ENCODE measurements around the gene PNLDC1.

The PNLDC1 gene

GRCh38 chr6:159853754-159854153, 53.7 kb downstream of the PNLDC1 start:
- H3K27me3 ChIP-seq (replicated peaks; ENCODE audit: insufficient read depth, low read length): no peaks in the 10 kb centered on the region
- no peak overlapping the region for H3K4me2 ChIP-seq (ENCODE audit: low read depth, low read length)
- no peaks in the 10 kb centered on the region for H3K9me3 ChIP-seq (replicated peaks; ENCODE audit: insufficient read depth, low read length)
- TF ChIP-seq CTCF (IDR thresholded peaks at IDR 0.05; ENCODE audit: low read length): no peak
- H3K79me2 ChIP-seq (ENCODE audit: low read length): no peaks in the 10 kb centered on the region
- no peak for DNase-seq
- no peak overlapping the region for H3K27ac ChIP-seq (ENCODE audit: low read length)
- no peaks in the 10 kb centered on the region for H3K36me3 ChIP-seq (replicated peaks; ENCODE audit: insufficient read depth, low read length)
- no peaks in the 10 kb centered on the region for H3F3A ChIP-seq (ENCODE audit: insufficient read depth, low read length)
- H3K4me3 ChIP-seq (ENCODE audit: low read length): no peak overlapping the region
- no peaks in the 10 kb centered on the region for H3K9me2 ChIP-seq (replicated peaks; ENCODE audit: insufficient read depth, low read length)
- no peak overlapping the region for H2AFZ ChIP-seq (ENCODE audit: low read length)
- no peaks in the 10 kb centered on the region for H3K4me1 ChIP-seq (ENCODE audit: low read length)
- H4K20me1 ChIP-seq (ENCODE audit: insufficient read depth, low read length): no peaks in the 10 kb centered on the region
- H3K9ac ChIP-seq (ENCODE audit: low read length): no peak overlapping the region

GRCh38 chr6:159854959-159855358, 54.9 kb downstream of the PNLDC1 start:
- Histone ChIP-seq H3K27ac (ENCODE audit: low read length) (no peak overlapping the region), H3K9ac (ENCODE audit: low read length) (no peak overlapping the region), H4K20me1 (ENCODE audit: insufficient read depth, low read length) (no peaks in the 10 kb centered on the region), H3K79me2 (ENCODE audit: low read length) (no peaks in the 10 kb centered on the region), H3K36me3 (replicated peaks; ENCODE audit: insufficient read depth, low read length) (no peaks in the 10 kb centered on the region), H3K4me1 (ENCODE audit: low read length) (no peaks in the 10 kb centered on the region), H3F3A (ENCODE audit: insufficient read depth, low read length) (no peaks in the 10 kb centered on the region), H3K9me3 (replicated peaks; ENCODE audit: insufficient read depth, low read length) (no peaks in the 10 kb centered on the region), H3K4me2 (ENCODE audit: low read depth, low read length) (no peak overlapping the region), H3K27me3 (replicated peaks; ENCODE audit: insufficient read depth, low read length) (no peaks in the 10 kb centered on the region), H3K9me2 (replicated peaks; ENCODE audit: insufficient read depth, low read length) (no peaks in the 10 kb centered on the region), H3K4me3 (ENCODE audit: low read length) (no peak overlapping the region), H2AFZ (ENCODE audit: low read length) (no peak overlapping the region)
- no peak for TF ChIP-seq EZH2phosphoT487 (IDR thresholded peaks at IDR 0.05; ENCODE audit: low read length)
- no peak for DNase-seq

- H3K9me3 ChIP-seq (replicated peaks; ENCODE audit: insufficient read depth, low read length): no peaks in the 10 kb centered on the region
- no peaks in the 10 kb centered on the region for H3F3A ChIP-seq (ENCODE audit: insufficient read depth, low read length)
- no peak overlapping the region for H2AFZ ChIP-seq (ENCODE audit: low read length)
Observed at GRCh38 chr6:159858259-159858658, 58.2 kb downstream of the PNLDC1 start.

GRCh38 chr6:159860482-159860881, 60.4 kb downstream of the PNLDC1 start:
- Histone ChIP-seq H3K27me3 (replicated peaks; ENCODE audit: insufficient read depth, low read length) (no peaks in the 10 kb centered on the region), H3K79me2 (ENCODE audit: low read length) (no peaks in the 10 kb centered on the region), H3F3A (ENCODE audit: insufficient read depth, low read length) (no peaks in the 10 kb centered on the region), H4K20me1 (ENCODE audit: insufficient read depth, low read length) (no peaks in the 10 kb centered on the region), H3K9ac (ENCODE audit: low read length) (no peak overlapping the region), H3K4me1 (ENCODE audit: low read length) (no peaks in the 10 kb centered on the region), H3K27ac (ENCODE audit: low read length) (no peak overlapping the region), H3K4me3 (ENCODE audit: low read length) (no peak overlapping the region), H3K4me2 (ENCODE audit: low read depth, low read length) (no peak overlapping the region), H3K9me3 (replicated peaks; ENCODE audit: insufficient read depth, low read length) (no peaks in the 10 kb centered on the region), H3K36me3 (replicated peaks; ENCODE audit: insufficient read depth, low read length) (no peaks in the 10 kb centered on the region), H3K9me2 (replicated peaks; ENCODE audit: insufficient read depth, low read length) (no peaks in the 10 kb centered on the region), H2AFZ (ENCODE audit: low read length) (no peak overlapping the region)
- no peak for DNase-seq
- no peak for TF ChIP-seq EZH2 (optimal IDR thresholded peaks at IDR 0.05; ENCODE audit: low read depth, low read length)
- TF ChIP-seq CTCF (IDR thresholded peaks at IDR 0.05; ENCODE audit: low read length): no peak
- no peak for TF ChIP-seq EZH2phosphoT487 (IDR thresholded peaks at IDR 0.05; ENCODE audit: low read length)

More at GRCh38 chr6:159858259-159858658, 58.2 kb downstream of the PNLDC1 start:
- DNase-seq: no peak
- H3K4me1 ChIP-seq (ENCODE audit: low read length): no peaks in the 10 kb centered on the region
- H3K36me3 ChIP-seq (replicated peaks; ENCODE audit: insufficient read depth, low read length): no peaks in the 10 kb centered on the region
- H3K4me2 ChIP-seq (ENCODE audit: low read depth, low read length): no peak overlapping the region
- no peak overlapping the region for H3K4me3 ChIP-seq (ENCODE audit: low read length)
- no peak overlapping the region for H3K27ac ChIP-seq (ENCODE audit: low read length)
- H3K9ac ChIP-seq (ENCODE audit: low read length): no peak overlapping the region
- H4K20me1 ChIP-seq (ENCODE audit: insufficient read depth, low read length): no peaks in the 10 kb centered on the region
- H3K9me2 ChIP-seq (replicated peaks; ENCODE audit: insufficient read depth, low read length): no peaks in the 10 kb centered on the region
- H3K27me3 ChIP-seq (replicated peaks; ENCODE audit: insufficient read depth, low read length): no peaks in the 10 kb centered on the region
- no peak for TF ChIP-seq CTCF (IDR thresholded peaks at IDR 0.05; ENCODE audit: low read length)
- TF ChIP-seq EZH2phosphoT487 (IDR thresholded peaks at IDR 0.05; ENCODE audit: low read length): no peak
- no peak for TF ChIP-seq EZH2 (optimal IDR thresholded peaks at IDR 0.05; ENCODE audit: low read depth, low read length)
- no peaks in the 10 kb centered on the region for H3K79me2 ChIP-seq (ENCODE audit: low read length)

Measured in MM.1S (cell line).